DOHH2 (cell line): ENCODE results near the gene CAMSAP1.

Experiments used
- EZH2phosphoT487 ChIP-seq: fragments of 200-600 bp; sonication (generic); IDR thresholded peaks from 2 replicates; pipeline ENCODE4 v1.6.1; 2017; ENCODE audit warnings: borderline replicate concordance, mild to moderate bottlenecking, antibody characterized with exemption, low read length, moderate library complexity, mixed read lengths
- TF ChIP-seq, protein P1 (sequence below): fragments of 200-600 bp; sonication (generic); IDR thresholded peaks from one replicate; pipeline ENCODE4 v1.5.1; 2014; ENCODE audit warnings: antibody characterized with exemption, mild to moderate bottlenecking, low read depth, low read length; ENCODE audit not compliant: poor library complexity, severe bottlenecking

DNA sequence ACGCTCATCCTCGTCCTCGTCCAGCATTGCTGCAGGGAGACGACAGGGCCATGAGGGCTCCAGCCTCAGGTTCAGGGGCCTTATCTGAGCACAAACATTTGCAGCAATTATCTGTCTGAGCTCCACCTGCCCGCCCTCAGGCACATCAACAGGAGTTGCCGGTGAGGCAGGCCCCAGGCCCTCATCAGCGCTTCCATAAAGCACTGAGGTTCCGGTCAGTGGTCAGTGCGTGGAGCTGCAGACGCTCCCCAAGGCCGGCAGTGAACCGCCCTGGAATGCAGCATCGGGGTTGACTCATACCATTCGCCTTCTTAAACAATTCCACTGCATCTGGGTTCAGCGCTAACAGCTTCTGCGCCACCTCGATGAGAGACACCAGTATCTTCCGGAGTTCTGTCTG is 38.6 kb upstream of the CAMSAP1 start:
- TF ChIP-seq, protein P1, sequence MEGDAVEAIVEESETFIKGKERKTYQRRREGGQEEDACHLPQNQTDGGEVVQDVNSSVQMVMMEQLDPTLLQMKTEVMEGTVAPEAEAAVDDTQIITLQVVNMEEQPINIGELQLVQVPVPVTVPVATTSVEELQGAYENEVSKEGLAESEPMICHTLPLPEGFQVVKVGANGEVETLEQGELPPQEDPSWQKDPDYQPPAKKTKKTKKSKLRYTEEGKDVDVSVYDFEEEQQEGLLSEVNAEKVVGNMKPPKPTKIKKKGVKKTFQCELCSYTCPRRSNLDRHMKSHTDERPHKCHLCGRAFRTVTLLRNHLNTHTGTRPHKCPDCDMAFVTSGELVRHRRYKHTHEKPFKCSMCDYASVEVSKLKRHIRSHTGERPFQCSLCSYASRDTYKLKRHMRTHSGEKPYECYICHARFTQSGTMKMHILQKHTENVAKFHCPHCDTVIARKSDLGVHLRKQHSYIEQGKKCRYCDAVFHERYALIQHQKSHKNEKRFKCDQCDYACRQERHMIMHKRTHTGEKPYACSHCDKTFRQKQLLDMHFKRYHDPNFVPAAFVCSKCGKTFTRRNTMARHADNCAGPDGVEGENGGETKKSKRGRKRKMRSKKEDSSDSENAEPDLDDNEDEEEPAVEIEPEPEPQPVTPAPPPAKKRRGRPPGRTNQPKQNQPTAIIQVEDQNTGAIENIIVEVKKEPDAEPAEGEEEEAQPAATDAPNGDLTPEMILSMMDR, result no peak
- TF ChIP-seq EZH2phosphoT487, result no peak
